ENCODE results near the gene IL10.

DNA sequence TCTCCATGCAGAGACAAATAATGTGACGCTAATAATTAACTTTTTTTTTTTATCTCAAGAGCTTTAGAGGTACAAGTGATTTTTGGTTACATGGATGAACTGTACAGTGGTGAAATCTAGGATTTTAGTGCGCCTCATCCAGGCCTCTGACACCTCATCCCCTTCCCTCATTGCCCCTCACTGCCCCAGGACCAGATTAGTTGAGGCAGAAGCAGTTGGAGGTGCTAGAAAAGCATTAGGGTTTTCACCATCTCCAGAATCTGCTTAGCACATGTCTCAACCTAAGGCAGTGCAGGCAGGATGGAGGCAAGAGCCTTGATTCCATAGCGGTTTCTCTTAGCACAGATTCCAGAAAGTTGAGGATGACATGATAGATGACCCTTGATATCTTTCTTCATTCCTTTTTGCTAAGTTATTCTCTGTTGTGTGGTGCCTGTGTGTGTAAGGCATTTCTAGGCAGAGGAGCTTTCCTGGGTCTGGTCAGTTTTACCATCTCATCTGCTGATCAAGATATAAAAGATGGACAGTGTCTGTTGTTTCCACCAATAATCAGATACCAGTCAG lies 16.3 kb upstream of the IL10 start:
- no peak for TF ChIP-seq EZH2phosphoT487 (IDR thresholded peaks at IDR 0.05; ENCODE audit: borderline replicate concordance)
- TF ChIP-seq, protein P1, sequence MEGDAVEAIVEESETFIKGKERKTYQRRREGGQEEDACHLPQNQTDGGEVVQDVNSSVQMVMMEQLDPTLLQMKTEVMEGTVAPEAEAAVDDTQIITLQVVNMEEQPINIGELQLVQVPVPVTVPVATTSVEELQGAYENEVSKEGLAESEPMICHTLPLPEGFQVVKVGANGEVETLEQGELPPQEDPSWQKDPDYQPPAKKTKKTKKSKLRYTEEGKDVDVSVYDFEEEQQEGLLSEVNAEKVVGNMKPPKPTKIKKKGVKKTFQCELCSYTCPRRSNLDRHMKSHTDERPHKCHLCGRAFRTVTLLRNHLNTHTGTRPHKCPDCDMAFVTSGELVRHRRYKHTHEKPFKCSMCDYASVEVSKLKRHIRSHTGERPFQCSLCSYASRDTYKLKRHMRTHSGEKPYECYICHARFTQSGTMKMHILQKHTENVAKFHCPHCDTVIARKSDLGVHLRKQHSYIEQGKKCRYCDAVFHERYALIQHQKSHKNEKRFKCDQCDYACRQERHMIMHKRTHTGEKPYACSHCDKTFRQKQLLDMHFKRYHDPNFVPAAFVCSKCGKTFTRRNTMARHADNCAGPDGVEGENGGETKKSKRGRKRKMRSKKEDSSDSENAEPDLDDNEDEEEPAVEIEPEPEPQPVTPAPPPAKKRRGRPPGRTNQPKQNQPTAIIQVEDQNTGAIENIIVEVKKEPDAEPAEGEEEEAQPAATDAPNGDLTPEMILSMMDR (conservative IDR thresholded peaks at IDR 0.05; ENCODE audit: low read length): no peak

Data from Loucy (cell line).